H1 (cell line): ENCODE data around the gene MINPP1.

Experiments used
- CEBPB ChIP-seq: IDR thresholded peaks from 2 replicates; pipeline ENCODE4 v1.6.1; 2012; ENCODE audit warnings: low read depth, low read length
- CHD2 ChIP-seq: IDR thresholded peaks from 2 replicates; pipeline ENCODE4 v1.6.1; 2012; ENCODE audit warnings: low read length, improper control_type of control experiment
- CHD7 ChIP-seq: fragments of 300-600 bp; sonication (generic); IDR thresholded peaks from 2 replicates; pipeline ENCODE4 v1.7.1; 2012; ENCODE audit warnings: low read length, moderate library complexity, mild to moderate bottlenecking, inconsistent platforms; ENCODE audit not compliant: insufficient replicate concordance
- HDAC6 ChIP-seq: IDR thresholded peaks from one replicate; pipeline ENCODE4 v1.7.1; 2012; ENCODE audit warnings: low read depth, mild to moderate bottlenecking, inconsistent platforms, low read length, moderate library complexity
- POLR2A ChIP-seq, 2 experiments: IDR thresholded peaks; 1 replicate in 1 of 2; 2 replicates in 1 of 2; pipeline ENCODE4 v1.6.1; 2011; ENCODE audit warnings: low read depth in 2 of 2, low read length in 2 of 2, mild to moderate bottlenecking in 2 of 2; ENCODE audit errors: control extremely low read depth in 1 of 2
- POLR2AphosphoS5 ChIP-seq: IDR thresholded peaks from 2 replicates; pipeline ENCODE4 v1.6.1; 2011; ENCODE audit warnings: low read depth, low read length
- RXRA ChIP-seq: IDR thresholded peaks from 2 replicates; pipeline ENCODE4 v1.6.1; 2011; ENCODE audit warnings: low read depth, mild to moderate bottlenecking, low read length, moderate library complexity; ENCODE audit not compliant: insufficient read depth
- SP1 ChIP-seq: IDR thresholded peaks from 2 replicates; pipeline ENCODE4 v1.6.1; 2011; ENCODE audit warnings: low read depth, low read length
- YY1 ChIP-seq: IDR thresholded peaks from 2 replicates; pipeline ENCODE4 v1.6.1; 2011; ENCODE audit warnings: low read depth, mild to moderate bottlenecking, low read length
- TF ChIP-seq, protein P1 (sequence below), 3 experiments: IDR thresholded peaks; 1 replicate in 2 of 3; 2 replicates in 1 of 3; pipeline versions ENCODE4 v1.5.1 to v1.6.1; 2011; ENCODE audit warnings: low read length in 3 of 3, mild to moderate bottlenecking in 3 of 3, inconsistent platforms in 2 of 3, low read depth in 1 of 3, moderate library complexity in 1 of 3; ENCODE audit not compliant: insufficient read depth in 1 of 3; ENCODE audit errors: control extremely low read depth in 1 of 3

DNA sequence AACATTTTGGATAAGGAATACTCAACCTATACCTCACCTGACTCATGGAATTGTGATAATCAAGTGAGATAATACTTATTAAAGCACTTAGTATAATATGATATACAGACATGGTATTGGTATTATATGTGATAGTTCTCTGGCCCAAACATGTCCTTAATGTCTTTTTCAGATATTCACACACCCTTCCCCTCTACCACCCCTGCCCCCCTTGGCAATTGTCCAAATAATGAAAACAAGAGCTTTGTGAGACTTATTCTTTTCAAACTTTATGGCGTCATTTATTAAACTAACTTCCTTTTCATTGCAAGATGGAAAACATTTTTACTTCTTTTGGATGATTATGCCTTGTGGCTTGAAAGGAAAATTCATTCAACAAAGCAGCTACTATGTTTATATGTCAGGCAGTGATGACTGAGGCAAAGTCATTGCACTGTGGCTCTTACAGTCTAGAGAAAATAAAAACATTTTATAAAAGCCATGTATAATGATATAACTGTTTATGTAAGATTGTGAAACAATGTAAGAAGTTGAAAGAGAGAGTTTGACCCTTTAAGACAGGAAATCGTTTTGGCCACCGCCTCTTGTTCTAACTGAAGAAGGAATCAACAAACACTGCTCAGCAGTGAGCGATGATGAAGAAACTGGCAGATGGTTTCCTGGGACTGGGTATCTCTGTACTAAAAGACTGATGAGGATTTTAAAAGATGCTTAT lies 27.4 kb downstream of the MINPP1 start:
- TF ChIP-seq RXRA, result no peak
- no peak for TF ChIP-seq POLR2A (IDR thresholded peaks at IDR 0.05; ENCODE audit: control extremely low read depth in 1 of 2, low read depth in 2 of 2, low read length in 2 of 2)
- TF ChIP-seq CHD2, result no peak
- TF ChIP-seq YY1, result no peak
- TF ChIP-seq, protein P1, sequence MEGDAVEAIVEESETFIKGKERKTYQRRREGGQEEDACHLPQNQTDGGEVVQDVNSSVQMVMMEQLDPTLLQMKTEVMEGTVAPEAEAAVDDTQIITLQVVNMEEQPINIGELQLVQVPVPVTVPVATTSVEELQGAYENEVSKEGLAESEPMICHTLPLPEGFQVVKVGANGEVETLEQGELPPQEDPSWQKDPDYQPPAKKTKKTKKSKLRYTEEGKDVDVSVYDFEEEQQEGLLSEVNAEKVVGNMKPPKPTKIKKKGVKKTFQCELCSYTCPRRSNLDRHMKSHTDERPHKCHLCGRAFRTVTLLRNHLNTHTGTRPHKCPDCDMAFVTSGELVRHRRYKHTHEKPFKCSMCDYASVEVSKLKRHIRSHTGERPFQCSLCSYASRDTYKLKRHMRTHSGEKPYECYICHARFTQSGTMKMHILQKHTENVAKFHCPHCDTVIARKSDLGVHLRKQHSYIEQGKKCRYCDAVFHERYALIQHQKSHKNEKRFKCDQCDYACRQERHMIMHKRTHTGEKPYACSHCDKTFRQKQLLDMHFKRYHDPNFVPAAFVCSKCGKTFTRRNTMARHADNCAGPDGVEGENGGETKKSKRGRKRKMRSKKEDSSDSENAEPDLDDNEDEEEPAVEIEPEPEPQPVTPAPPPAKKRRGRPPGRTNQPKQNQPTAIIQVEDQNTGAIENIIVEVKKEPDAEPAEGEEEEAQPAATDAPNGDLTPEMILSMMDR (IDR thresholded peaks at IDR 0.05; ENCODE audit: control extremely low read depth in 1 of 3, insufficient read depth in 1 of 3, low read depth in 1 of 3, low read length in 3 of 3), result no peak
- no peak for TF ChIP-seq CEBPB
- TF ChIP-seq POLR2AphosphoS5, result no peak
- no peak for TF ChIP-seq HDAC6
- no peak for TF ChIP-seq CHD7
- TF ChIP-seq SP1, result no peak
